Stimulated activated CD8-positive, alpha-beta memory T cell treated with anti-CD3 and anti-CD28 coated beads, Interleukin-7, amount 100 ng/mL, for 48 hours (primary cell): Measurements from ENCODE around the gene NCBP1.
"Not testable (repeated sequence)": the region's sequence is repeated elsewhere in the genome, so short reads cannot be mapped to it uniquely, and the experiment has no call there.

ENCODE experiments used
- DNase-seq, 2 donors: peaks; one replicate each; pipeline ENCODE4 v3.0.0-alpha.2; 2020; ENCODE audit warnings: low read depth in 1 of 2; ENCODE audit errors: extremely low read depth in 1 of 2

The NCBP1 gene

GRCh38 chr9:97672403-97672802 is 38.8 kb downstream of the NCBP1 start:
- no peak for DNase-seq

- DNase-seq = no peak
Measured at GRCh38 chr9:97673922-97674321, 40.3 kb downstream of the NCBP1 start.

- no peak for DNase-seq
Measured at GRCh38 chr9:97675655-97676054, 42.0 kb downstream of the NCBP1 start.

GRCh38 chr9:97682242-97682641 is 48.6 kb downstream of the NCBP1 start:
- no peak for DNase-seq

- DNase-seq = no peak
Measured at GRCh38 chr9:97688654-97689053, 55.0 kb downstream of the NCBP1 start.

GRCh38 chr9:97689401-97690180 is 56.0 kb downstream of the NCBP1 start:
- no peak for DNase-seq

GRCh38 chr9:97694769-97695168 is 61.1 kb downstream of the NCBP1 start:
- no peak for DNase-seq

- DNase-seq = no peak
Measured at GRCh38 chr9:97695390-97695789, 61.8 kb downstream of the NCBP1 start.

GRCh38 chr9:97695995-97696802 is 62.6 kb downstream of the NCBP1 start:
- no peak for DNase-seq

GRCh38 chr9:97696803-97697601 is 63.4 kb downstream of the NCBP1 start, which contains the start of gene XPA:
Gene XPA (minus strand): TSS chr9:97697340. CDS start chr9:97697292, 48 bp downstream.
- DNase-seq = peak; percentile 95 to 96

GRCh38 chr9:97697837-97698236 is 64.2 kb downstream of the NCBP1 start:
- no peak for DNase-seq

GRCh38 chr9:97698865-97699264 is 65.2 kb downstream of the NCBP1 start:
- DNase-seq = no peak

GRCh38 chr9:97699281-97699680 is 65.7 kb downstream of the NCBP1 start:
- DNase-seq = not testable (repeated sequence)

GRCh38 chr9:97699824-97700223 is 66.2 kb downstream of the NCBP1 start:
- not testable (repeated sequence) for DNase-seq

- DNase-seq = peak in 1 of 2 donors; percentile 29
Measured at GRCh38 chr9:97703437-97704344, 70.1 kb downstream of the NCBP1 start.

- no peak for DNase-seq
Measured at GRCh38 chr9:97704345-97704677, 70.7 kb downstream of the NCBP1 start.

GRCh38 chr9:97704851-97705250 is 71.2 kb downstream of the NCBP1 start:
- no peak for DNase-seq

GRCh38 chr9:97705354-97705950 is 71.8 kb downstream of the NCBP1 start:
- no peak for DNase-seq

GRCh38 chr9:97706246-97706645 is 72.6 kb downstream of the NCBP1 start:
- DNase-seq = no peak
